K562 (cell line): ENCODE measurements around the gene TECTA. TPM values are rescaled to one million over a fixed set of nuclear protein-coding genes. Genes with fewer than 3 reads are reported as not detected.

Experiments
- ATAC-seq: fragments of 200-7000 bp; cut with Tn5 transposase; 3 replicates; pipeline ENCODE4 v1.9.1; 2020; ENCODE audit warnings: moderate library complexity
- BruUV-seq: library from RNA; stranded (reverse); fragments of 400-500 nt; replicated peaks from 2 replicates; lab custom pipeline; 2021; lab: Mats Ljungman, UMichigan
- CTCF ChIA-PET: fragments of 300-600 bp; formaldehyde crosslinking; extraction: SDS; loops from one replicate; lab custom pipeline; 2021; ENCODE audit warnings: low intra/inter-chr PET ratio; lab: Yijun Ruan, JAX
- POLR2A ChIA-PET: fragments of 300-600, 350-650 bp; sonication (Branson Sonifier 250); formaldehyde crosslinking; extraction: SDS; loops from one replicate; lab custom pipeline; 2021; ENCODE audit warnings: antibody characterized with exemption, inconsistent platforms; lab: Yijun Ruan, JAX
- DNase-seq, 4 experiments: peaks; one replicate each; pipeline versions ENCODE4 v3.0.0 to v3.0.0-alpha.2; 2011 to 2018; ENCODE audit warnings: low spot score in 3 of 4, mixed read lengths in 3 of 4; ENCODE audit errors: extremely low read depth in 1 of 4
- FAIRE-seq: peaks from 2 replicates; lab custom pipeline; 2011; peaks lifted over from hg19 to GRCh38; lab: Jason Lieb, UNC
- H2AFZ ChIP-seq: 2 replicates; pipeline ENCODE4 v1.6.0; 2011; ENCODE audit warnings: low read depth, low read length, control low read depth, inconsistent platforms
- H3K27ac ChIP-seq: fragments of 200-600 bp; 3 replicates; pipeline ENCODE4 v1.8.0; 2011; ENCODE audit warnings: low read depth, mild to moderate bottlenecking, control low read depth, inconsistent platforms, low read length, moderate library complexity, mixed read lengths; ENCODE audit errors: extremely low read depth
- H3K27me3 ChIP-seq, 2 experiments: fragments of 300-600 bp in 1 of 2; 2 replicates in 1 of 2; 3 replicates in 1 of 2; pipeline versions ENCODE4 v1.6.0 to v1.8.0; 2011; ENCODE audit warnings: inconsistent platforms in 2 of 2, low read length in 2 of 2, mild to moderate bottlenecking in 1 of 2, mixed read lengths in 1 of 2, moderate library complexity in 1 of 2; ENCODE audit not compliant: control insufficient read depth in 2 of 2, insufficient read depth in 2 of 2
- H3K36me3 ChIP-seq: fragments of 300-600 bp; 3 replicates; pipeline ENCODE4 v1.8.0; 2011; ENCODE audit warnings: mild to moderate bottlenecking, low read length, inconsistent platforms; ENCODE audit not compliant: control insufficient read depth, insufficient read depth
- H3K4me1 ChIP-seq, 2 experiments: fragments of 200-600 bp in 1 of 2; replicated peaks in 1 of 2; 2 replicates in 1 of 2; 3 replicates in 1 of 2; pipeline versions ENCODE4 v1.5.1 to v1.8.0; 2011; ENCODE audit warnings: inconsistent platforms in 2 of 2, low read length in 2 of 2, mild to moderate bottlenecking in 1 of 2, mixed read lengths in 1 of 2, moderate library complexity in 1 of 2; ENCODE audit not compliant: control insufficient read depth in 2 of 2, insufficient read depth in 2 of 2
- H3K4me2 ChIP-seq: 2 replicates; pipeline ENCODE4 v1.6.1; 2011; ENCODE audit warnings: low read length, control low read depth, inconsistent platforms, mixed read lengths; ENCODE audit not compliant: insufficient read depth
- H3K4me3 ChIP-seq: fragments of 200-600 bp; sonication (generic), shearing (Covaris generic); 2 replicates; pipeline ENCODE4 v1.5.1; 2016; ENCODE audit warnings: control low read depth, inconsistent platforms
- H3K79me2 ChIP-seq: fragments of 200-600 bp; 3 replicates; pipeline ENCODE4 v1.8.0; 2011; ENCODE audit warnings: low read length, inconsistent platforms; ENCODE audit not compliant: control insufficient read depth, insufficient read depth
- H3K9ac ChIP-seq, 2 experiments: 2 replicates each; pipeline versions ENCODE4 v1.6.0 to v1.6.1; 2011; ENCODE audit warnings: low read depth in 2 of 2, low read length in 2 of 2, control low read depth in 1 of 2, inconsistent platforms in 1 of 2, mild to moderate bottlenecking in 1 of 2, mixed read lengths in 1 of 2; ENCODE audit not compliant: insufficient read depth in 1 of 2
- H3K9me1 ChIP-seq: one replicate; pipeline ENCODE4 v1.6.0; 2011; ENCODE audit warnings: inconsistent platforms, mild to moderate bottlenecking, low read length, moderate library complexity; ENCODE audit not compliant: control insufficient read depth, insufficient read depth
- H3K9me3 ChIP-seq: replicated peaks from 2 replicates; pipeline ENCODE4 v1.5.1; 2011; ENCODE audit warnings: low read depth, low read length, inconsistent platforms; ENCODE audit not compliant: control insufficient read depth, insufficient read depth
- H4K20me1 ChIP-seq: replicated peaks from 2 replicates; pipeline ENCODE4 v1.6.1; 2011; ENCODE audit warnings: low read length, inconsistent platforms, mixed read lengths; ENCODE audit not compliant: control insufficient read depth, insufficient read depth
- CBX3 ChIP-seq, 2 experiments: IDR thresholded peaks; 1 replicate in 1 of 2; 2 replicates in 1 of 2; pipeline ENCODE4 v1.6.1; 2012; ENCODE audit warnings: inconsistent platforms in 2 of 2, low read length in 2 of 2, borderline replicate concordance in 1 of 2, control low read depth in 1 of 2
- MAFG ChIP-seq: fragments of 450-650 bp; conservative IDR thresholded peaks from 2 replicates; pipeline ENCODE4 v1.6.1; 2016; ENCODE audit warnings: missing genetic modification characterization, missing compliant biosample characterization
- MLX ChIP-seq, 2 experiments: fragments of 450-650 bp in 1 of 2; sonication (generic) in 1 of 2; formaldehyde crosslinking; conservative IDR thresholded peaks; 2 replicates each; pipeline versions ENCODE4 v1.4.0 to v1.8.1; 2020 to 2022; ENCODE audit warnings: mild to moderate bottlenecking in 1 of 2, missing genetic modification reagents in 1 of 2
- NFXL1 ChIP-seq: fragments of 450-650 bp; formaldehyde crosslinking; IDR thresholded peaks from 2 replicates; pipeline ENCODE4 v1.4.0; 2021; ENCODE audit warnings: mild to moderate bottlenecking
- ZNF316 ChIP-seq: fragments of 450-650 bp; IDR thresholded peaks from 2 replicates; pipeline ENCODE4 v1.6.1; 2016
- ZNF395 ChIP-seq: fragments of 200-800 bp; sonication (Bioruptor generic); IDR thresholded peaks from 2 replicates; pipeline ENCODE4 v1.6.1; 2017; ENCODE audit warnings: missing genetic modification characterization, missing compliant biosample characterization
- ZNF830 ChIP-seq: fragments of 250-450 bp; sonication (Bioruptor Pico); IDR thresholded peaks from 2 replicates; pipeline ENCODE4 v1.5.0; 2021; ENCODE audit warnings: mild to moderate bottlenecking
- WGBS: fragments of 100-300 bp; shearing (Covaris generic); methylation state at CpG from one replicate; pipeline ENCODE4 v1.1.6; 2016; ENCODE audit warnings: low coverage, mixed read lengths; ENCODE audit not compliant: insufficient coverage; ENCODE audit errors: missing lambda C conversion rate; 5-methylcytosine and 5-hydroxymethylcytosine counted together
- in situ Hi-C: fragments of 300-500 bp; cut with MboI; formaldehyde crosslinking; loops from 4 replicates; pipeline ENCODE4 v1.15.0; 2018; ENCODE audit warnings: inconsistent platforms, mixed read lengths
- intact Hi-C: fragments of 100-400 bp; cut with micrococcal nuclease; formaldehyde crosslinking; loops from 2 replicates; pipeline ENCODE4 v1.14.2; 2022
- polyA plus RNA-seq, 8 experiments: library from polyadenylated mRNA; depleted of rRNA in 4 of 8; stranded (reverse) in 5 of 8; unstranded in 3 of 8; fragments of >200 nt; fragmentation: Nextera tagmentation in 2 of 8; fragmentation: Illumina TruSeq in 1 of 8; extraction: Ambion mirVana in 2 of 8; extraction: Trizol in 1 of 8; gene quantifications; 2 replicates each; pipeline versions ENCODE4 v1.2.1 to v1.2.3, GENCODE V29; 2011 to 2014; ENCODE audit warnings: inconsistent platforms in 1 of 8, missing spikeins in 1 of 8
- total RNA-seq, 7 experiments: library from RNA; depleted of rRNA in 6 of 7; stranded (reverse); fragments of >200 nt in 6 of 7; fragmentation: Illumina TruSeq in 2 of 7; extraction: Trizol in 2 of 7; gene quantifications; 2 replicates each; pipeline versions ENCODE4 v1.2.1 to v1.2.3, GENCODE V29; 2011 to 2021; ENCODE audit warnings: low replicate concordance in 1 of 7
- TF ChIP-seq, protein P1 (sequence below): fragments of 450-650 bp; IDR thresholded peaks from 2 replicates; pipeline ENCODE4 v1.6.1; 2014; ENCODE audit warnings: low read depth, mild to moderate bottlenecking, moderate library complexity, borderline replicate concordance

Gene TECTA
- total and polyA plus RNA-seq, 9 of the 15 experiments (the other 6 are each of a cell fraction or from before 2014, with no cell fraction given), result under 0.01 to 0.04 (median 0.03) TPM; not detected in 5

DNA sequence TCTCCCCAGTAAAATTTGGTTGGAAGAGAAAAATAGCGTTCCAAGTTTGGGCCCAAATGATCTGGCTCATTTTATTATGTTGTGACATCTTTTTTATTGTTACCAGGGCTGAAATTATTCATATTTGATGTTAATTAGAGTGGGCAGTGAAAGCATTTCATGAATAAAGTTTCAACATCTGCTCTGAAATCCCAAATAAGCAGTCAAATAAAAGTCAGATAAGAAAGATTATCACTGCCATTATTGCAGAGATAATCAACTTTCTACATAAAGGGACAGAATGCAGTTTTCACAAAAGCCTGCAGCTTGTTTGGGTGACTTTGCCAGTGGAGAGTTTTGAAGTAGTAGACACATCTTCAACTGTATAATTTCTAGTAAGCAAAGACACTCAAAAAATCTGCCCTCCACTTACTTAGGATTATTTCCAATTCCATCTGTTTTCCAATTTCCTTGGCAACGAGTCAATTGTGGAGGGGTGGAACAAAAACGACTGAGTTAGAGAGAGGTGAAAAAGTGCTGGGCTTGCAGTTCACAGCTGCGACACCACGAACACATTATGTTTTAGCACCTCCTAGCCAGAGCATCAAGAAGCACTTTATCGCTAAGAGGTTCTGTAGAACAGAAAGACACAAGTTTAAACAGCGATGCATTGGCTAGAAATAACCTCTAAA is 9.0 kb downstream of the TECTA start:
- Histone ChIP-seq H3K4me1 (no peaks in the 10 kb centered on the region), H2AFZ (no peak overlapping the region), H3K9ac (no peak overlapping the region), H3K9me1 (no peaks in the 10 kb centered on the region), H3K4me2 (no peak overlapping the region), H3K27ac (no peak overlapping the region), H3K4me3 (no peak overlapping the region), H3K36me3 (no peaks in the 10 kb centered on the region), H3K9me3 (no peaks in the 10 kb centered on the region), H4K20me1 (no peaks in the 10 kb centered on the region), H3K79me2 (no peaks in the 10 kb centered on the region), H3K27me3 (peaks cover 5 to 23% of the 10 kb centered on the region in 2 experiments; a peak in 3 of 5 replicates)
- in situ Hi-C loops (no loop called here), intact Hi-C loops (loop anchor here (2.0 to 5.0 kb wide), 3 partner anchors 158 to 593 kb away; no protein-coding TSS in a partner anchor)
- ATAC-seq (no peak), FAIRE-seq (no peak), DNase-seq (no peak)
- ChIA-PET CTCF (no interaction called here), POLR2A (no interaction called here)
- TF ChIP-seq, protein P1, sequence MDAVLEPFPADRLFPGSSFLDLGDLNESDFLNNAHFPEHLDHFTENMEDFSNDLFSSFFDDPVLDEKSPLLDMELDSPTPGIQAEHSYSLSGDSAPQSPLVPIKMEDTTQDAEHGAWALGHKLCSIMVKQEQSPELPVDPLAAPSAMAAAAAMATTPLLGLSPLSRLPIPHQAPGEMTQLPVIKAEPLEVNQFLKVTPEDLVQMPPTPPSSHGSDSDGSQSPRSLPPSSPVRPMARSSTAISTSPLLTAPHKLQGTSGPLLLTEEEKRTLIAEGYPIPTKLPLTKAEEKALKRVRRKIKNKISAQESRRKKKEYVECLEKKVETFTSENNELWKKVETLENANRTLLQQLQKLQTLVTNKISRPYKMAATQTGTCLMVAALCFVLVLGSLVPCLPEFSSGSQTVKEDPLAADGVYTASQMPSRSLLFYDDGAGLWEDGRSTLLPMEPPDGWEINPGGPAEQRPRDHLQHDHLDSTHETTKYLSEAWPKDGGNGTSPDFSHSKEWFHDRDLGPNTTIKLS, result no peak
- TF ChIP-seq ZNF830 (CRISPR knock-in tag) (no peak), MLX (CRISPR knock-in tag; conservative IDR thresholded peaks at IDR 0.05) (no peak), MAFG (tag) (peak; percentile 48; the same call in 1 of the 2 replicates), ZNF395 (no peak), NFXL1 (CRISPR knock-in tag) (no peak), CBX3 (IDR thresholded peaks at IDR 0.05; ENCODE audit: borderline replicate concordance in 1 of 2, low read length in 2 of 2) (no peak), ZNF316 (0 out of 2 replicates have a peak, but pooled peaks have one; percentile 23)
- no TSS peak for BruUV-seq
- WGBS, result 0% methylated on average over 7 of the region's 7 CpGs
